GM23248 (cell line): ENCODE results near the gene LRSAM1.

Experiments used
- EZH2 ChIP-seq: fragments of 200-600 bp; sonication (generic); IDR thresholded peaks from 2 replicates; pipeline ENCODE4 v1.6.1; 2018; ENCODE audit warnings: antibody characterized with exemption, mild to moderate bottlenecking; ENCODE audit not compliant: insufficient read depth, poor library complexity, severe bottlenecking
- EZH2phosphoT487 ChIP-seq: fragments of 200-600 bp; sonication (generic); IDR thresholded peaks from 2 replicates; pipeline ENCODE4 v1.6.1; 2018; ENCODE audit warnings: antibody characterized with exemption, moderate library complexity, mild to moderate bottlenecking, low read depth; ENCODE audit not compliant: insufficient read depth

DNA sequence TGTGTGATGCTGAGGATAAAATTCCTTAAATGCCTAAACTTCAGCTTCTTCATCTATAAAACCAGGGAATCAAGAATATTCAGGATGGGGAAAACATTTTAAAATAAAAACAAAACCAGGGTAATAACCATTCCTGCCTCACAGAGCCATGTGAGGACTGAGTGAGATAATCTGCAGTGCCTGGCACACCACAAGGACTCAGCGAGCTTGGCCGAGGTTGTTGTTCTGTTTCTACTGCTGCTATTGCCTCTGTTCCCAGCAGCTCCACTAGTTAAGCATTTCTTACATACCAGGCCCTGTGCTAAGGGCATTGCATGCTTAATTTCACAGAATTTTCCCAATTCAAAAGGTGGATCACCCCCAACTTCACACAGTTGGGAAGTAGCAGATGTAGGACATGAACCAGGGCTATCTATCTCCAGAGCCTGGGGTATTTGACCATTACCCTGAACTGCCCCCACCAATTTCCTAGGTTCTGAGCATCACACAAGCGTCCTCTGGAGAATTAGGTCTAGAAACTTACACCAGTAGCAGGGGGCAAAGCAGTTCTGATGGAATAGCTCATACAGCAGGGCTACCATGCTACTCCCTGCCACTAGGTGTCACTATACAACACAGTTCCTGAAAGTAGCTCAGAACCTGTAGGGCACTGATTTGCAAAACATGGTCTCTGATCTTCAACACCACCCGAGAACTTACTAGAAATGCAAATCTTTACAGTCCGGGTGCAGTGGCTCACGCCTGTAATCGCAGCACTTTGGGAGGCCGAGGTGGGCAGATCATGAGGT is 74.3 kb downstream of the LRSAM1 start:
- no peak for TF ChIP-seq EZH2
- no peak for TF ChIP-seq EZH2phosphoT487
